HG03342 (cell line): ENCODE results near the gene BICRA.
A peak's percentile ranks its signal among the peaks of the same experiment; 100 is the strongest.
"Not testable (repeated sequence)": the region's sequence is repeated elsewhere in the genome, so short reads cannot be mapped to it uniquely, and the experiment has no call there.

Experiments used
- ATAC-seq: cut with Tn5 transposase; IDR thresholded peaks from one replicate; pipeline ENCODE4 v1.9.1; 2021; ENCODE audit warnings: mild to moderate bottlenecking, moderate library complexity; ENCODE audit not compliant: unreplicated experiment

Gene BICRA

DNA sequence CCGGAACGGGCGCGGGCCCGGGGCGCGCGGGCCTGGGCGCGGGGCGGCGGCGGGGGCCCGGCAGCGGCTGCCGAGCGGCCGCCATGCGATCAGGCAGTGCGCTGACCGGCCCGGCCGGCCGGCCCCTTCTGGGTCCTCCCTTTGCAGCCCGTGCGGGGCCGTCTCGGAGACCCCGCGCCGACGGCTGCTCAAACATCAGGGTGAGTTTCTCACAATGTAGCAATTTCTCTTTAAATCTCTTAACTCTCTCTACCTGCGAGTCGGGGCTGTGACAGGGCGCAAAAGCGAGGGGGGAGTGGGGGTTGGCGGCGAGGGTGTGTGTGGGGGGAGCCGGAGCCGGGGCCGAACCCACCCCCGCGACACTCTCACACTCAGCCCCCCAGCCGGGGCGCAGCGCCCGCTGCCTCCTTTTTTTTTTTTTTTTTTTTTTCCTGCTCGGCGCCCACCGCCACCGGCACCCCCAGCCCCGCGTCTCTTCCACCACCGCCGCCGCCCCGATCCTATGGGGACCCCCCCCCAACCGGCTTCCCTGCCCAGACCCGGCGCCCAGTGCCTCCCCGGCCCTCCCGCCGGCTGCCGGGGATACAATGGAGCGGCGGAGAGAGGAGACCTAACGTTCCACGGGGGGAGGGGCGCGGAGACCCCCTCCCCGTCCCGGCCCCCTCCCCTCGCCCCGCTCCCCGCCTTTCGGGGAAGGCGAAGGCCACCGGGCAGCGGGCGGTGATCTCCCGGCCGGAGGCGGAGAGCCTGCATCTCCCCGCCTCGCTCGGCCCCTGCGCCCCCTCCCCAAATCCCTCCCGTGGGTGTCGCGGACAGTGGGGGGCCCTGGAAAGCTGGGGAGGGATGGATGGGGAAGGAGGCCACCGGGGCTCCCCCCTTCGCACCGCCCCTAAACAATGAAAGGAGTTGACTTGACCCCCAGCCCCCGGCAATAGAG, at the start of gene BICRA:
Gene BICRA, plus strand, starts transcription at position 166 of the 937 bp plus-strand sequence. CDS start 64,441 bp downstream, outside the sequence.
- peak; percentile 42 for ATAC-seq

DNA sequence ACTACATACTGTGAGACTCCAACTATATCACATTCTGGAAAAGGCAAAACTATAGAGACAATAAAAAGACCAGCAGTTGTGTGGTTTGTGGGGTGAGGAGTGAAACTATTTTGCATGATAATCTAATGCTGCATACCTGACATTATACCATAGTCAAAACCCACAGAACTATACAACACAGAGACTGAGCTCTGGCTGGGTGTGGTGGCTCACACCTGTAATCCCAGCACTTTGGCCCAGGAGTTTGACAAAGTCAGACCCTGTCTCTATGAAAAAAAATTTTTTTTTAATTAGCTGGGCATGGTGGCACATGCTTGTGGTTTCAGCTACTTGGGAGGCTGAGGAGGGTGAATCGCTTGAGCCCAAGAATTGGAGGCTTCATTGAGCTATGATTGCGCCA, 47.9 kb upstream of the BICRA start:
- ATAC-seq, result no peak

DNA sequence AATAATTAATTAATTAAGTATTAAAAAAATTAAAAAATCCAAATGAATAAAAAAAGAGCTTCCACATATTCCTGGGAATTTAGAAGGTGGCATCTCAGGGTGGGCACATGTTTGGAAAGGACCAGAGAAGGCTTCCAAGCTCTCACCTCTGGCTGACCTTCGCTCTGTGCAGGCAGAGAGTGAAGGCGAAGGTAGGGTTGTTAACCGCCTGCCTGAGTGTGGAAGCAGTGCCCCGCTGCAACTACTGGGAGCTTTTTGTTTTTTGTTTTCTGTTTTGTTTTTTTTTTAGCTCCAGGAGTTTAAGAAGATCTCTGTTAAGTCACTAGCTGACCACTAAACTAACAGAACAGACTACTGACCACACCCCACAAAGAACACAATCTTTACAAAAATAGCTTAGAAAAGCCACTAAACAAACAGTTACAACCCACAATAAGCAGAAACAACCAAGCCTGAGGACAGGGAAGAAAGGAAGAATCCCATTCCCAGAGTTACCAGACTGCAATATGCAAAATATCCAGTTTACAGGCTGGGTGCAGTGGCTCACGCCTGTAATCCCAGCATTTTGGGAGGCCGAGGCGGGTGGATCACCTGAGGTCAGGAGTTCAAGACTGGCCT, 47.4 kb upstream of the BICRA start:
- ATAC-seq, result no peak

DNA sequence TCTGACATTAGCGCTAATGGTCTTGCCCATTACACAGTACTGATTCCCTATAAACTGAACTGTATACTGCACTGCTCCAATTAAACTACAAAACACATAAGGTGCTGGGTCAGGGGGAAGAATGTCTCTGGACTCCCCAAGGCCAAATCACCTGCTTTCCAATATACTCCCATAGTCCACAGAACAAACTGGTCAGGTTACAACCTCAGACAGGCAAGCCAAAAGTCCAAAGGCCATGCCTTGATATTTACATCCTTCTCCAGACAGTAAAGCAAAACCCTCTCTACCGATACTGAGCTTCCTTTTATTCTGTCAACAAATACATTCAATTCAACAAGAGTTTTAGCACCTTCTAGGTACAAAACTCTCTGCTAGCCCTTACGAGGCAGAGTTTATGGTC, 44.9 kb upstream of the BICRA start:
- no peak for ATAC-seq

DNA sequence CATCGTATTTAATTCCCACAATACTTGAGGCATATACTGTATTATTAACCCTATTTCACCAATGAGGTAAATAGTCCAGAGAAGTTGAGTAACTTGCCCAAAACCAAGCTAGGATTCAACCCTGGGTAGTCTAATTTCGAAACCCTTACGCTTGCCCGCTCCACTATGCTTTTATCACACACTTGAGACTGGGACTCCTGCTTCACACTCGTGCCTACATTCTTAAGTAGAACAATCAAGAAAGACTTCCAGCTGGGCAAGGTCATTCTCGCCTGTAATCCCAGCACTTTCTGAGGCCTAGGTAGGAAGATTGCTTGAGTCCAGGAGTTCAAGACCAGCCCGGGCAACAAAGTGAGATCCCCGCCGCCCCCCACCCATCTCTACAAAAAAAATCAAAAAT, 39.6 kb upstream of the BICRA start:
- ATAC-seq, result no peak

DNA sequence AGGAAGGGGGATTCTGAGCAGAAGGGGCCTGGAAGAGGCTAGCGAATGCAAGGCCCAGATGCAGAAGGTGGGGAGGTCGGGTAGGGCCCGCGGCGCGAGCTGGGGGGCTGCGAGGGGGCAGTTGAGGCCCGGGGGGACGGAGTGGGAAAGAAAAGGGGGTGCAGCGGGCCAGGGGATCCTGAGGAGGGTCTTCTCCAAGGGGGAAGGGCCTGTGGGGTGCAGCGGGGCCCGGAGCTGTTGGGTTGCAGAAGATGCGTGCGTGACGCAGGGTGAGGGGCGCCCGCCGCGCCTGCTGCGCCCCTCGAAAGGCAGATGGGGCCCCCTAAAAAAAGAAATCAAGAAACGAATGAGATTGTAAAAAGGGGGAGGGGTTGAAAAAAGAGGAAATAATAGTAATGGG, 36.3 kb upstream of the BICRA start:
- no peak for ATAC-seq

DNA sequence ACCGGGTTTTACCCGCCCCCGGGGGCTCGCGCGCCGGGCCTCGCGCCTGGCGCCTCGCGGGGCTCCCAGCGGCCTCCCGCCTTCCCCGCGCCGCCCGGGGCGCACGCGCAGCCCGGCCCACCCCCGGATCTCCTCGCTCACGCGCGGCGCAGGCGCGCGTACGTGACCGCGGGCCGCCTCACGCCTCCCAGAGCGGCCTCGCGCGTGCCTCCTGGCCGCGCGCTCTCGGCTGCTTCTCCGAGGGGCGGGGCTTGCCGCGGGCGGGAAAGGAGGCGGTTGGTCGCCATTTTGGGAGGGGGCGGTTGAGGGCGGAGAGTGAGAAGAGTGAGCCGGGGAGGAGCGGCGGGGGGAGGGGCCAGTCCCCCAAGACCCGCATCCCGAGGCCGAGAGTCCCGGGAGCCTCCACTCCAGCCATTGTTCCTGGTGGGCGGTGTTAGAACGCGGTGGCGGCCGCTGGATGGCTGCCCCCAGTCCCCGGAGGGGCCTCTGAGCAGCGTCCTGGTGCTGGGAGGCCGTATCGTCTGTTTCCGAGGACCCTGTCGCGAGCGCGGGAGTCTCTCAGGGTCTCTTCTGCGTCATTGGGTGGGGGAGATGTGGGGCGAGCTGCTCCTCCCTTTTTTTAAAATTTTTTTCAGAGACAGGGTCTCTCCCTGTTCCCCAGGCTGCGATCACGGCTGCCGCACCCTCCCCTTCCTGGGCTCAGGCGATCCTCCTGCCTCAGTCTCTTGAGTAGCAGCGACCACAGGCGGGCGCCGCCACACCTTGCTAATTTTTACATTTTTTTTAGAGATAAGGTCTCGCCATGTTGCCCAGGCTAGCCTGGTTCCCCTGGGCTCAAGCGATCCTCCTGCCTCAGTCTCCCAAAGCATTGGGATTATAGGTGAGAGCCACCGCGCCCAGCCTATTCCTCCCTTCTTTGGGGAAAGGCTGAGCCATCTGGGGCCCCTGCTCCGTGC, 35.6 kb upstream of the BICRA start, which contains the start of gene ZNF541:
Gene ZNF541, minus strand, starts transcription at position 78 of the 956 bp plus-strand sequence. CDS start 17,292 bp downstream, outside the sequence.
- ATAC-seq, result no peak

DNA sequence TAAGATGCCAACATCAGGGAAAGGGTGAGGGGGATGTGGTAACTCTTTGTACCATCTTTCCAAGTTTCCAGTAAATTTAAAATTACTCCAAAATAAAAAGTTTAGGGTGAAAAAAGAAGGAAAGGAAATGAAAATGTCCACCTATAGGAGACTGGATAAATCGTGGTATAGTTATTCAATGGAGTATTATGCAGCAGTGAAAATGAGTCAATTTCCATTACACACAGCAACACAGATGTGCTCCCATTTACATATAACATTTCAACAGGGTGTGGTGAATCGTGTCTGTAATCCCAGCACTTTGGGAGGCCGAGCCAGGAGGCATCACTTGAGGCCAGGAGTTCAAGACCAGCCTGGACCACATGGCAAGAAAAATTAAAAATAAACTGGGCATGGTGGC, 28.5 kb upstream of the BICRA start:
- no peak for ATAC-seq

DNA sequence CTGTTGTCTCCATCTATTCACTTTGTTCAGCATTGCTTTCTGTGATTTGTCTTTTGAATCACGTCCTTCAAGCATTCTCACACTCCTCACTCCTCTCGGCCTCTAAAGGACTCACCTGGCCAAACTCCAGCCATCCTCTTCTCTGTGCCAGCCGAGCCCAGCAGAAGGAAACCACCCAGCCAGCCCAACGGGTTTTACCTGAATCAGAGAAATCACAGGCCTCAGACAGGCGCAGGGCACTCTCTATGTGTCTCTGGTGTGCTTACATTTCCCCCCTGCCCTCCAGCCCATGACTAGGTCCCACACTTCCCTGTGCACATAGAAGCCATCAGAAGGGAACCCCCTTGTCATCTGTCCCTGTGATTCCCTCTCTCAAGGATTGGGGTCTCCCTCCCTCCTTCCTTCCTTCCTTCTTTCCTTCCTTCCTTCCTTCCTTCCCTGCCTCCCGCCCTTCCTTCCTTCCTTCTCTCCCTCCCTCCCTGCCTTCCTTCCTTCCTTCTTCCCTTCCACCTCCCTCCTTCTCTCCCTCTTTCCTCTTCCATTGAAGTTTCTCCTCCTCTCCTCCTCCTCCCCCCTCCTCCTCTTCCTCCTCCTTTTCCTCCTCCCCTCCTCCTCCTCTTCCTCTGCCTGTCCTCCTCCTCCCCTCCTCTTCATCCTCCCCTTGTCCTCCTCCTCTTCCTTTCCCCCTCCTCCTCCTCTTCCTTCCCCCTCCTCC, 27.2 kb upstream of the BICRA start:
- ATAC-seq, result no peak

DNA sequence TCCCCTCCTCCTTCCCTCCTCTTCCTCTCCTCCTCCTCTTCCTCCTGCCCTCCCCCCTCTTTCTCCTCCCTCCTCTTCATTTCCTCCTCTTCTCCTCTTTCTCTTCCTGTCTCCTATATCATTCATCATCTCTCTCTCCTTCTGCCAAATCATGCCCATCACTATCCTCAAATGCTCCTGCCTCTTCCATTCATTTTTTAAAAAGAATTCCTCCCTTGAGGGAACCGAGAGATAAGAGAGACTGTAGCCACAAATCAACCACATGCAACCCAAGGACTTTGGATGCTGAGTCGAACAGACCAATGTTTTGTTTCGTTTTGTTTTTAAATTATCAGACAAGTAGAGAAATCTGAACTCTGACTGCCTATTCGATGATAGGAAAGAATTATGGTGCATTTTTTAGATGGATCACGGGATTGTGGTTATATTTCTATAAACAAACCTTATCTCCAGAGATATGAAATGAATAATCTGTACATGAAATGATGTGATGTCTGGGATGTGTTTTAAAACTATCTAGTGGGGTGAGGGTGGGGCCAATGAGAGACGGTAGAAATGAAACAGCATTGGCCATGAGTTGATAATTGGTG, 26.5 kb upstream of the BICRA start:
- ATAC-seq, result no peak

DNA sequence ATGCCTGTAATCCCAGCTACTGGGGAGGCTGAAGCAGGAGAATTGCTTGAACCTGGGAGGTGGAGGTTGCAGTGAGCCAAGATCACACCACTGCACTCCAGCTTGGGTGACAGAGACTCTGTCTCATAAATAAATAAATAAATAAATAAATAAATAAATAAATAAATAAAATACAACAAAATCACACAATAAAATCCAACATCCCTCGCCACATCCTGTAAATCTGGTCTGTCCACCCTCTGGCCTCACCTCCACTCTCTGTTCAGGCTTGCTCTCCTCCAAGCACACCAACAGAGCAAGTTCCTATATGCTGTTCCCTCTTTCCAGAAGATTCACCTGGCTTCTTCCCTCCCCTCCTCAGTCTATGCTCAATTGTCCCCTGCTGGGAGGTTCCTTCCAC, 25.8 kb upstream of the BICRA start:
- ATAC-seq, result not testable (repeated sequence)

DNA sequence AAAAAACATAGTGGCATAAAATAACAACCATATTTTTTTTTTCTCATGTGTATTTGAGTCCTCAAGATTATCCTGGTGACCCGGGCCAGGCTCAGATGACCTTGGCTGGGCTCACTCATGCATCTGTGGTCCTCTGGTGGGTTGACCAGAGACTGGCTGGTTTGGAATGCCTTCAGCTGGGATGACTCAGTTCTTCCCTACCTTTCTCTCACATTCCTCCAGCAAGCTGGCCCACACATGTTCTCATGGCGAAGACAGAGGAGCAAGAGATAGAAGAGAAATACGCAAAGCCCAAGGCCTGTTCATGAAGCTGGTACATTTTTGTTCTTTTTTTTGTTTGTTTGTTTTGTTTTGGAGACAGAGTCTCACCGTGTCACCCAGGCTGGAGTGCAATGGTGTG, 21.6 kb upstream of the BICRA start:
- no peak for ATAC-seq

DNA sequence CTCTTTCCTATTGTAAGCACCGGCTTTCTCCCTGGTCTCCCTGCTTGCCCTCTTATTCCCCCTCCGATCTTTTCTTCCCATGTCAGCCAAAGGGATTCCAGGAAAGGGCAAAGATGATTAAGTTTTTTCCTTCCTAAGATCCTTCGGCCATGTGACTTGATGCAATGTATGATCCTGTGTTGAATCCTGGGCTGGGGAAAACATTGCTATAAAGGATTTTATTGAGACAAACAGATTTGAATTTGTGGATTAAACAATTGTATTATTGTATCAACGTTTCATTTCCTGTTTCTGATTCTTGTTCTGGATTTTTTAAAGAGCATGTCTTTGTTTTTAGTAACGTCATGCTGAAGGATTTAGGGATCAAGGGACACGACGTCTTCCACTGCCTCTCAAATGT, 19.1 kb upstream of the BICRA start:
- ATAC-seq, result no peak

DNA sequence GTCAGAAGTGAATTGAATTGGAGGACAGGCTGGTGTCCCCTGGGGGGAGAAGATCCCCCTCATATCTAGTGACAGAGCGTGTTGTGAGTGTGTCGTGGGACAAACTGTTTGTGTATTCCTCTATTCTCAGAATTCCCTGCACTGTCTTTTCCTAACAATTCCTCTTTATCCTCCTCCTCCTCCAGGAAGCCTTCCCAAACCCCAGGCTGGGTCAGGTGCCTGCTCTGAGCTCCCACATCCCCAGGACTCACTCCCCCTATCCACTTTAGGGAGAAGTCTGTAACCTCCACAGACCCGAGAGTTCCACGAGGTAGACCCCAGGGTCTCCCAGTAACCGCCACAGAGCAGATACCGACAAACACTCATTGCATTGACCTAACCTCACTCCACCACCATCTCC, 15.1 kb upstream of the BICRA start:
- ATAC-seq, result no peak

DNA sequence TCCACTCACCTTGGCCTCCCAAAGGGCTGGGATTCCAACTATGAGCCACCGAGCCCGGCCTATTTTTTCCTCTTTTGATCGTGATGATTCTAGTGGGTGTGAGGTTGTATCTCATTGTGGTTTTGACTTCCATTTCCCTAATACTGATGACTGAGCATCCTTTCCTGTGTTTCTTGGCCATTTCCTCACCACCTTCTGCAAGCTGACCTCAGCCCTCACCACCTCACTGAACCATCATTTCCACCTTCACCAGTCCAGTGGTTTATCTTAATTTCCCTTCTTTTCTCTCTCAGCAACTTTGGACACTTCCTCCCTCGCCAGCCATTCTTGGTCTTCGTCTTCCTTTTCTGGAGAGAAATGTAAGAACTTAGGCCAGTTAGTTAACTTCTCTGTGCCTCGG, 13.0 kb upstream of the BICRA start:
- no peak for ATAC-seq

DNA sequence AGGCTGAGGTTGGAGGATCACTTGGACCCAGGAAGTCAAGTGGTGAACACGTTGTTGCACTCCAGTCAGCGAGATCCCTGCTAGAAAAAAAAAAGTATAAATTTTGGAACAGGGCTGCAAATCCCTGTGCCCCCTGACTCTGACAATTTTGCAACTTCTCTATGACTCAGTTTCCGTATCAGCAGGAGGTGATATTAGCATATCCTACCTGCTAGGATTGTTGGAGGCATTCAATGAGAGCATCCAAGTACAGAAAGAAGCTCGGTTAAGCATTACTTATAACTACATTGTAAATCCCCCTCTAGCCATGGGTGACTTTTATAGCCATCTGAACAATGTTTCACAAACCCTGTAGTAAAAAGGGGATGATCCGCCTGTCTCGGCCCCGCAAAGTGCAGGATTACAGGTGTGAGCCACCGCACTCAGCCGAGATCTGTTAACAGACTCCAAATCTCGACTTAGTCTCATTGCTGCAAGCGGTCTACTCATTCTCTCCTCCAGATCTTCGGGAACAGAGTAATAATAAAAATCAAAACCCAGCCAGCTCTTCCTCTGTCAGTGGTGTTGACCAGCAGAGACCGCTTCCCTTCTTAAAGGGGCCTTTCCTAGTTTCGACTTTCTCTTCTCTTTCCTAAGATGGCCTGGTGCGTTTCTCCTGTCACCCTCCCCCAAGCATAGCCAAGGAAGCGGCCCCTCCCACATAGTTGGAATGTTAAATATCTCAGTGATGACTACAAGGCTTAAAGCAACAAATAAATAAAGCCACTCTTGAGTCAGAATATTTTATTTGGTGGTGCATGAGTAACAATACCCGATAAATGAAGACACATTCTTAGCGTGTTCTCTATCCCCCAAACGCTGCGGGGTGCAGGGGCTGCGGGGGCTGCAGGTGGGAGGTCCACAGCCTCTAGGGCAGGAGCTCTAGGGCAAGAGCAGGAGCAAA, 10.3 kb upstream of the BICRA start:
- no peak for ATAC-seq

DNA sequence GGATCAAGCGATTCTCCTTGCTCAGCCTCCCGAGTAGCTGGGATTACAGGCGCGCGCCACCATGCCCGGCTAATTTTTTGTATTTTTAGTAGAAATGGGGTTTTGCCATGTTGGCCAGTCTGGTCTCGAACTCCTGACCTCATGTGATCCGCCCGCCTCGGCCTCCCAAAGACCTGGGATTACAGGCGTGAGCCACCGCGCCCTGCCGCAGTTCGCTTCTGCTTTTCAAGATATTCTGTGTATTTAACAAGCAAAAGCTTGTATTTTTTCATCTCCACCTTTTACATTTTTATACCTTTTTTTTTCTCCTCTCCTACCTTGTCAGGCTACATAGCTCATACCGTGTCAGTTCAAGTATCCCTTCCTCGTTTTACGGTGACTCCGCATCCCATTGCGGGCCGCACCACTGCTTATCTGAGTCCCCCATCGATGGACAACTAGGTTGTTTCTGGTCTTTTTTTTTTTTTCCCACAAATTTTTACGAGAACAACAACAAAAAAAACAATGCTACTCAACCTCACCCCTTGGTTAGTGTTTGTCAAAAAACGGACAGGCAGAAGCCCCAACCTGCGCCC, 9.2 kb upstream of the BICRA start:
- ATAC-seq, result not testable (repeated sequence)
